Measurements from ENCODE around the gene TMEM108.

Gene TMEM108

GRCh38 chr3:133361011-133361410 lies 322.8 kb downstream of the TMEM108 start:
- H3K4me3 ChIP-seq (ENCODE audit: low read depth in 1 of 2, low read length in 2 of 2) = no peak overlapping the region
- no peak overlapping the region for H3K27ac ChIP-seq (ENCODE audit: low read length)
- H3K36me3 ChIP-seq (ENCODE audit: control insufficient read depth in 1 of 2, insufficient read depth in 2 of 2, low read length in 2 of 2) = no peaks in the 10 kb centered on the region
- no peaks in the 10 kb centered on the region for H3K4me1 ChIP-seq (ENCODE audit: control insufficient read depth in 1 of 2, insufficient read depth in 2 of 2, low read length in 2 of 2)
- peaks cover 0 to 4% of the 10 kb centered on the region in 2 donors for H3K9me3 ChIP-seq (ENCODE audit: control insufficient read depth in 1 of 2, low read length in 2 of 2)
- no peaks in the 10 kb centered on the region for H3K27me3 ChIP-seq (ENCODE audit: low read depth, low read length)

- no peak overlapping the region for H3K27ac ChIP-seq (ENCODE audit: low read length)
- H3K27me3 ChIP-seq (ENCODE audit: low read depth, low read length) = no peaks in the 10 kb centered on the region
- no peak overlapping the region for H3K4me3 ChIP-seq (ENCODE audit: low read depth in 1 of 2, low read length in 2 of 2)
- peaks cover 0 to under 1% of the 10 kb centered on the region in 2 donors for H3K9me3 ChIP-seq (ENCODE audit: control insufficient read depth in 1 of 2, low read length in 2 of 2)
- H3K36me3 ChIP-seq (ENCODE audit: control insufficient read depth in 1 of 2, insufficient read depth in 2 of 2, low read length in 2 of 2) = no peaks in the 10 kb centered on the region
- no peaks in the 10 kb centered on the region for H3K4me1 ChIP-seq (ENCODE audit: control insufficient read depth in 1 of 2, insufficient read depth in 2 of 2, low read length in 2 of 2)
These were observed 323.2 kb downstream of the TMEM108 start for GRCh38 chr3:133361435-133361834.

GRCh38 chr3:133362539-133362938 lies 324.3 kb downstream of the TMEM108 start:
- H3K4me1 ChIP-seq (ENCODE audit: control insufficient read depth in 1 of 2, insufficient read depth in 2 of 2, low read length in 2 of 2) = no peaks in the 10 kb centered on the region
- no peaks in the 10 kb centered on the region for H3K9me3 ChIP-seq (ENCODE audit: control insufficient read depth in 1 of 2, low read length in 2 of 2)
- H3K27ac ChIP-seq (ENCODE audit: low read length) = no peak overlapping the region
- no peak overlapping the region for H3K4me3 ChIP-seq (ENCODE audit: low read depth in 1 of 2, low read length in 2 of 2)
- no peaks in the 10 kb centered on the region for H3K27me3 ChIP-seq (ENCODE audit: low read depth, low read length)
- H3K36me3 ChIP-seq (ENCODE audit: control insufficient read depth in 1 of 2, insufficient read depth in 2 of 2, low read length in 2 of 2) = no peaks in the 10 kb centered on the region

- H3K4me3 ChIP-seq (ENCODE audit: low read depth in 1 of 2, low read length in 2 of 2) = no peak overlapping the region
- H3K36me3 ChIP-seq (ENCODE audit: control insufficient read depth in 1 of 2, insufficient read depth in 2 of 2, low read length in 2 of 2) = no peaks in the 10 kb centered on the region
These were observed 326.5 kb downstream of the TMEM108 start for GRCh38 chr3:133364704-133365103.

GRCh38 chr3:133366921-133367320 lies 328.7 kb downstream of the TMEM108 start:
- H3K4me3 ChIP-seq (ENCODE audit: low read depth in 1 of 2, low read length in 2 of 2) = no peak overlapping the region
- H3K36me3 ChIP-seq (ENCODE audit: control insufficient read depth in 1 of 2, insufficient read depth in 2 of 2, low read length in 2 of 2) = no peaks in the 10 kb centered on the region
- H3K4me1 ChIP-seq (ENCODE audit: control insufficient read depth in 1 of 2, insufficient read depth in 2 of 2, low read length in 2 of 2) = no peaks in the 10 kb centered on the region
- no peaks in the 10 kb centered on the region for H3K9me3 ChIP-seq (ENCODE audit: control insufficient read depth in 1 of 2, low read length in 2 of 2)
- H3K27ac ChIP-seq (ENCODE audit: low read length) = no peak overlapping the region
- no peaks in the 10 kb centered on the region for H3K27me3 ChIP-seq (ENCODE audit: low read depth, low read length)

More at GRCh38 chr3:133364704-133365103, 326.5 kb downstream of the TMEM108 start:
- H3K27ac ChIP-seq (ENCODE audit: low read length) = no peak overlapping the region
- no peaks in the 10 kb centered on the region for H3K9me3 ChIP-seq (ENCODE audit: control insufficient read depth in 1 of 2, low read length in 2 of 2)
- H3K27me3 ChIP-seq (ENCODE audit: low read depth, low read length) = no peaks in the 10 kb centered on the region
- H3K4me1 ChIP-seq (ENCODE audit: control insufficient read depth in 1 of 2, insufficient read depth in 2 of 2, low read length in 2 of 2) = no peaks in the 10 kb centered on the region

- H3K9me3 ChIP-seq (ENCODE audit: control insufficient read depth in 1 of 2, low read length in 2 of 2) = no peaks in the 10 kb centered on the region
- H3K36me3 ChIP-seq (ENCODE audit: control insufficient read depth in 1 of 2, insufficient read depth in 2 of 2, low read length in 2 of 2) = no peaks in the 10 kb centered on the region
- H3K27me3 ChIP-seq (ENCODE audit: low read depth, low read length) = no peaks in the 10 kb centered on the region
- no peak overlapping the region for H3K4me3 ChIP-seq (ENCODE audit: low read depth in 1 of 2, low read length in 2 of 2)
- no peak overlapping the region for H3K27ac ChIP-seq (ENCODE audit: low read length)
- H3K4me1 ChIP-seq (ENCODE audit: control insufficient read depth in 1 of 2, insufficient read depth in 2 of 2, low read length in 2 of 2) = no peaks in the 10 kb centered on the region
These were observed 329.2 kb downstream of the TMEM108 start for GRCh38 chr3:133367403-133367802.

- H3K4me1 ChIP-seq (ENCODE audit: control insufficient read depth in 1 of 2, insufficient read depth in 2 of 2, low read length in 2 of 2) = no peaks in the 10 kb centered on the region
- no peak overlapping the region for H3K4me3 ChIP-seq (ENCODE audit: low read depth in 1 of 2, low read length in 2 of 2)
- H3K27me3 ChIP-seq (ENCODE audit: low read depth, low read length) = no peaks in the 10 kb centered on the region
- no peaks in the 10 kb centered on the region for H3K36me3 ChIP-seq (ENCODE audit: control insufficient read depth in 1 of 2, insufficient read depth in 2 of 2, low read length in 2 of 2)
- no peak overlapping the region for H3K27ac ChIP-seq (ENCODE audit: low read length)
- H3K9me3 ChIP-seq (ENCODE audit: control insufficient read depth in 1 of 2, low read length in 2 of 2) = no peaks in the 10 kb centered on the region
These were observed 329.8 kb downstream of the TMEM108 start for GRCh38 chr3:133367956-133368355.

- Histone ChIP-seq H3K27me3 (ENCODE audit: low read depth, low read length) (no peaks in the 10 kb centered on the region), H3K4me1 (ENCODE audit: control insufficient read depth in 1 of 2, insufficient read depth in 2 of 2, low read length in 2 of 2) (no peaks in the 10 kb centered on the region), H3K9me3 (ENCODE audit: control insufficient read depth in 1 of 2, low read length in 2 of 2) (no peaks in the 10 kb centered on the region), H3K4me3 (ENCODE audit: low read depth in 1 of 2, low read length in 2 of 2) (no peak overlapping the region), H3K36me3 (ENCODE audit: control insufficient read depth in 1 of 2, insufficient read depth in 2 of 2, low read length in 2 of 2) (no peaks in the 10 kb centered on the region), H3K27ac (ENCODE audit: low read length) (no peak overlapping the region)
These were observed 330.3 kb downstream of the TMEM108 start for GRCh38 chr3:133368371-133369067.

GRCh38 chr3:133369068-133369440 lies 330.9 kb downstream of the TMEM108 start:
- Histone ChIP-seq H3K27ac (ENCODE audit: low read length) (no peak overlapping the region), H3K9me3 (ENCODE audit: control insufficient read depth in 1 of 2, low read length in 2 of 2) (no peaks in the 10 kb centered on the region), H3K36me3 (ENCODE audit: control insufficient read depth in 1 of 2, insufficient read depth in 2 of 2, low read length in 2 of 2) (no peaks in the 10 kb centered on the region), H3K4me3 (ENCODE audit: low read depth in 1 of 2, low read length in 2 of 2) (no peak overlapping the region), H3K4me1 (ENCODE audit: control insufficient read depth in 1 of 2, insufficient read depth in 2 of 2, low read length in 2 of 2) (no peaks in the 10 kb centered on the region), H3K27me3 (ENCODE audit: low read depth, low read length) (no peaks in the 10 kb centered on the region)

- H3K4me3 ChIP-seq (ENCODE audit: low read depth in 1 of 2, low read length in 2 of 2) = no peak overlapping the region
These were observed 333.0 kb downstream of the TMEM108 start for GRCh38 chr3:133371181-133371580.

GRCh38 chr3:133371676-133372075 lies 333.5 kb downstream of the TMEM108 start:
- Histone ChIP-seq H3K36me3 (ENCODE audit: control insufficient read depth in 1 of 2, insufficient read depth in 2 of 2, low read length in 2 of 2) (no peaks in the 10 kb centered on the region), H3K4me3 (ENCODE audit: low read depth in 1 of 2, low read length in 2 of 2) (no peak overlapping the region), H3K27me3 (ENCODE audit: low read depth, low read length) (no peaks in the 10 kb centered on the region), H3K9me3 (ENCODE audit: control insufficient read depth in 1 of 2, low read length in 2 of 2) (no peaks in the 10 kb centered on the region), H3K27ac (ENCODE audit: low read length) (no peak overlapping the region), H3K4me1 (ENCODE audit: control insufficient read depth in 1 of 2, insufficient read depth in 2 of 2, low read length in 2 of 2) (no peaks in the 10 kb centered on the region)

More at GRCh38 chr3:133371181-133371580, 333.0 kb downstream of the TMEM108 start:
- no peaks in the 10 kb centered on the region for H3K36me3 ChIP-seq (ENCODE audit: control insufficient read depth in 1 of 2, insufficient read depth in 2 of 2, low read length in 2 of 2)
- no peaks in the 10 kb centered on the region for H3K4me1 ChIP-seq (ENCODE audit: control insufficient read depth in 1 of 2, insufficient read depth in 2 of 2, low read length in 2 of 2)
- H3K9me3 ChIP-seq (ENCODE audit: control insufficient read depth in 1 of 2, low read length in 2 of 2) = no peaks in the 10 kb centered on the region
- H3K27me3 ChIP-seq (ENCODE audit: low read depth, low read length) = no peaks in the 10 kb centered on the region
- no peak overlapping the region for H3K27ac ChIP-seq (ENCODE audit: low read length)

All from muscle layer of duodenum (tissue), 2 donors.